ENCODE data around the gene CAMK1G. TPM values are rescaled to one million over a fixed set of nuclear protein-coding genes. Genes with fewer than 3 reads are reported as not detected.

Gene CAMK1G
- total RNA-seq, 4 donors from 2014 or later, result 0.23 to 0.34 TPM; not detected in 2

Other genes starting within 250 kb of the CAMK1G start
- gene LAMB3, start 68.7 kb downstream of the CAMK1G start, total RNA-seq, result 100 to 1,000 TPM in 2 of 4 donors, 10 to 100 TPM in 2; 74.2 to 165 (median 127) TPM
- 10 to 100 TPM; 15.9 to 51.8 (median 31.8) TPM for gene G0S2, start 91.7 kb downstream of the CAMK1G start, total RNA-seq
- 10 to 100 TPM; 26.2 to 88.5 (median 52.0) TPM for gene HSD11B1, start 121.1 kb downstream of the CAMK1G start, total RNA-seq
- gene TRAF3IP3, start 172.3 kb downstream of the CAMK1G start, total RNA-seq, result 1 to 10 TPM in 3 of 4 donors, not detected in 1; 1.6 to 3.1 (median 2.0) TPM
- 10 to 100 TPM; 10.1 to 18.1 (median 15.1) TPM for gene C1orf74, start 200.8 kb downstream of the CAMK1G start, total RNA-seq
- 100 to 1,000 TPM; 195 to 235 (median 227) TPM for gene IRF6, start 222.4 kb downstream of the CAMK1G start, total RNA-seq
- gene UTP25, start 244.3 kb downstream of the CAMK1G start, total RNA-seq, result 10 to 100 TPM in 3 of 4 donors, 1 to 10 TPM in 1; 9.6 to 17.9 (median 11.6) TPM